Right lobe of liver (tissue), 4 donors: ENCODE data around the gene CYP2C8.
"Not testable (repeated sequence)": the region's sequence is repeated elsewhere in the genome, so short reads cannot be mapped to it uniquely, and the experiment has no call there.

Experiments
- POLR2A ChIP-seq: fragments of 450-650 bp; IDR thresholded peaks from one replicate; pipeline ENCODE4 v1.6.1; 2017; ENCODE audit warnings: antibody characterized with exemption, mild to moderate bottlenecking
- TF ChIP-seq, protein P1 (sequence below), 4 donors: fragments of 200-600 bp in 3 of 4; fragments of 450-650 bp in 1 of 4; IDR thresholded peaks; one replicate each; pipeline versions ENCODE4 v1.5.1 to v1.8.0; 2016 to 2022; ENCODE audit warnings: antibody characterized with exemption in 4 of 4, mild to moderate bottlenecking in 2 of 4
- donor health status: DM: no; HTN: no; CAD: no.
- donor health status: DM: no; HTN: no; CAD: no.
- donor health status: DM: no; HTN: yes; CAD: no.

DNA sequence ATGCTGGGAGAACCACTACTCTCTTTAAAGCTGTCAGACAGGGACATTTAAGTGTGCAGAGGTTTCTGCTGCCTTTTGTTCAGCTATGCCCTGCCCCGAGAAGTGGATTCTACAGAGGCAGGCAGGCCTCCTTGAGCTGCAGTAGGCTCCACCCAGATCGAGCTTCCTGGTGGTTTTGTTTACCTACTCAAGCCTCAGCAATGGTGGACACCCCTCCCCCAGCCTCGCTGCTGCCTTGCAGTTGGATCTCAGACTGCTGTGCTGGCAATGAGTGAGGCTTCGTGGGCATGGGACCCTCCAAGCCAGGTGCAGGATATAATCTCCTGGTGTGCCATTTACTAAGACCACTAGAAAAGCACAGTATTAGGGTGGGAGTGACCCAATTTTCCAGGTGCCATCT lies 5.2 kb downstream of the CYP2C8 start:
- TF ChIP-seq, protein P1, sequence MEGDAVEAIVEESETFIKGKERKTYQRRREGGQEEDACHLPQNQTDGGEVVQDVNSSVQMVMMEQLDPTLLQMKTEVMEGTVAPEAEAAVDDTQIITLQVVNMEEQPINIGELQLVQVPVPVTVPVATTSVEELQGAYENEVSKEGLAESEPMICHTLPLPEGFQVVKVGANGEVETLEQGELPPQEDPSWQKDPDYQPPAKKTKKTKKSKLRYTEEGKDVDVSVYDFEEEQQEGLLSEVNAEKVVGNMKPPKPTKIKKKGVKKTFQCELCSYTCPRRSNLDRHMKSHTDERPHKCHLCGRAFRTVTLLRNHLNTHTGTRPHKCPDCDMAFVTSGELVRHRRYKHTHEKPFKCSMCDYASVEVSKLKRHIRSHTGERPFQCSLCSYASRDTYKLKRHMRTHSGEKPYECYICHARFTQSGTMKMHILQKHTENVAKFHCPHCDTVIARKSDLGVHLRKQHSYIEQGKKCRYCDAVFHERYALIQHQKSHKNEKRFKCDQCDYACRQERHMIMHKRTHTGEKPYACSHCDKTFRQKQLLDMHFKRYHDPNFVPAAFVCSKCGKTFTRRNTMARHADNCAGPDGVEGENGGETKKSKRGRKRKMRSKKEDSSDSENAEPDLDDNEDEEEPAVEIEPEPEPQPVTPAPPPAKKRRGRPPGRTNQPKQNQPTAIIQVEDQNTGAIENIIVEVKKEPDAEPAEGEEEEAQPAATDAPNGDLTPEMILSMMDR (IDR thresholded peaks at IDR 0.05), result not testable (repeated sequence)
- not testable (repeated sequence) for TF ChIP-seq POLR2A
